MM.1S (cell line): ENCODE data around the gene GALNTL6.

Experiments
- DNase-seq: peaks from one replicate; pipeline ENCODE4 v3.0.0-alpha.2; 2015
- H2AFZ ChIP-seq: fragments of 300-600 bp; sonication (generic); 2 replicates; pipeline ENCODE4 v1.6.0; 2016; ENCODE audit warnings: antibody characterized with exemption, low read length
- H3F3A ChIP-seq: fragments of 300-600 bp; sonication (generic); 2 replicates; pipeline ENCODE4 v1.6.1; 2016; ENCODE audit warnings: mild to moderate bottlenecking, antibody characterized with exemption, low read length, moderate library complexity, mixed read lengths; ENCODE audit not compliant: insufficient read depth
- H3K27ac ChIP-seq: fragments of 300-600 bp; sonication (generic); 2 replicates; pipeline ENCODE4 v1.5.1; 2016; ENCODE audit warnings: mild to moderate bottlenecking, low read length
- H3K27me3 ChIP-seq: fragments of 300-600 bp; sonication (generic); replicated peaks from 2 replicates; pipeline ENCODE4 v1.6.0; 2016; ENCODE audit warnings: low read length; ENCODE audit not compliant: insufficient read depth
- H3K36me3 ChIP-seq: fragments of 300-600 bp; sonication (generic); replicated peaks from 2 replicates; pipeline ENCODE4 v1.6.1; 2016; ENCODE audit warnings: mild to moderate bottlenecking, low read length, mixed read lengths; ENCODE audit not compliant: insufficient read depth
- H3K4me1 ChIP-seq: fragments of 300-600 bp; sonication (generic); 2 replicates; pipeline ENCODE4 v1.6.1; 2016; ENCODE audit warnings: low read length, mixed read lengths
- H3K4me2 ChIP-seq: fragments of 300-600 bp; sonication (generic); 2 replicates; pipeline ENCODE4 v1.6.0; 2016; ENCODE audit warnings: low read depth, low read length
- H3K4me3 ChIP-seq: fragments of 300-600 bp; sonication (generic); 2 replicates; pipeline ENCODE4 v1.5.1; 2016; ENCODE audit warnings: low read length, mixed read lengths
- H3K79me2 ChIP-seq: fragments of 300-600 bp; sonication (generic); 2 replicates; pipeline ENCODE4 v1.6.1; 2016; ENCODE audit warnings: mixed run types, low read length, mixed read lengths
- H3K9ac ChIP-seq: fragments of 300-600 bp; sonication (generic); 2 replicates; pipeline ENCODE4 v1.6.1; 2016; ENCODE audit warnings: low read length, mixed read lengths
- H3K9me2 ChIP-seq: fragments of 300-600 bp; sonication (generic); replicated peaks from 2 replicates; pipeline ENCODE4 v1.6.1; 2016; ENCODE audit warnings: mild to moderate bottlenecking, low read length, mixed read lengths; ENCODE audit not compliant: insufficient read depth
- H3K9me3 ChIP-seq: fragments of 300-600 bp; sonication (generic); replicated peaks from 2 replicates; pipeline ENCODE4 v1.6.1; 2016; ENCODE audit warnings: mild to moderate bottlenecking, low read length, mixed read lengths; ENCODE audit not compliant: insufficient read depth
- H4K20me1 ChIP-seq: fragments of 300-600 bp; sonication (generic); 2 replicates; pipeline ENCODE4 v1.6.1; 2016; ENCODE audit warnings: mild to moderate bottlenecking, low read length, moderate library complexity, mixed read lengths; ENCODE audit not compliant: insufficient read depth
- EZH2 ChIP-seq: fragments of 300-600 bp; sonication (generic); optimal IDR thresholded peaks from 2 replicates; pipeline ENCODE3; 2017; ENCODE audit warnings: low read depth, mild to moderate bottlenecking, antibody characterized with exemption, low read length, mixed read lengths
- EZH2phosphoT487 ChIP-seq: fragments of 300-600 bp; sonication (generic); IDR thresholded peaks from 2 replicates; pipeline ENCODE4 v1.6.1; 2018; ENCODE audit warnings: antibody characterized with exemption, low read length
- TF ChIP-seq, protein P1 (sequence below): fragments of 300-600 bp; sonication (generic); IDR thresholded peaks from 2 replicates; pipeline ENCODE4 v1.5.1; 2016; ENCODE audit warnings: antibody characterized with exemption, low read length, mixed read lengths

Gene GALNTL6

DNA sequence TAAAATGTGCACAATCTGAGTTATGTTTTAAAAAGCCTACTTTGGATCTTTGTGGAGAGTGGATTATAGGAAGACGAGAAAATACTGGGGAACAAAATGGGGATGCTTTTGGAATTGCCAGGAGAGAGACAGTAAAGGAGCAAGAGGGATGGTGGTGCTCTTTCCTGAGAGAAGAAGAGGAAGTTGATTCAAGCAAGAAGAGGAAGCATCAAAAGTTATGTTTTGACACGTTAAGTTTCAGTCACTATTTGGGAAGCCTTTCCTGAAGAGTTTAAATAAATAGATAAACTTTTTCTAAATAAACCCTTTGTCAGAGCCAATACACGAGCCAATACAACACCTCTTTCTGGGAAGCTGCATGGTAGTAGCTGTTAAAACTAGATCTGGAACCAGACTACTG, 394.1 kb downstream of the GALNTL6 start:
- no peak overlapping the region for H3K27ac ChIP-seq
- no peak overlapping the region for H3K4me3 ChIP-seq
- H2AFZ ChIP-seq, result no peak overlapping the region
- no peaks in the 10 kb centered on the region for H3K27me3 ChIP-seq
- no peaks in the 10 kb centered on the region for H3K9me3 ChIP-seq
- H3K4me2 ChIP-seq, result no peak overlapping the region
- H3K4me1 ChIP-seq, result no peaks in the 10 kb centered on the region
- no peaks in the 10 kb centered on the region for H3K79me2 ChIP-seq
- H4K20me1 ChIP-seq, result no peaks in the 10 kb centered on the region
- no peaks in the 10 kb centered on the region for H3F3A ChIP-seq
- no peaks in the 10 kb centered on the region for H3K9me2 ChIP-seq
- no peaks in the 10 kb centered on the region for H3K36me3 ChIP-seq
- no peak overlapping the region for H3K9ac ChIP-seq
- no peak for DNase-seq
- TF ChIP-seq EZH2phosphoT487, result no peak
- TF ChIP-seq, protein P1, sequence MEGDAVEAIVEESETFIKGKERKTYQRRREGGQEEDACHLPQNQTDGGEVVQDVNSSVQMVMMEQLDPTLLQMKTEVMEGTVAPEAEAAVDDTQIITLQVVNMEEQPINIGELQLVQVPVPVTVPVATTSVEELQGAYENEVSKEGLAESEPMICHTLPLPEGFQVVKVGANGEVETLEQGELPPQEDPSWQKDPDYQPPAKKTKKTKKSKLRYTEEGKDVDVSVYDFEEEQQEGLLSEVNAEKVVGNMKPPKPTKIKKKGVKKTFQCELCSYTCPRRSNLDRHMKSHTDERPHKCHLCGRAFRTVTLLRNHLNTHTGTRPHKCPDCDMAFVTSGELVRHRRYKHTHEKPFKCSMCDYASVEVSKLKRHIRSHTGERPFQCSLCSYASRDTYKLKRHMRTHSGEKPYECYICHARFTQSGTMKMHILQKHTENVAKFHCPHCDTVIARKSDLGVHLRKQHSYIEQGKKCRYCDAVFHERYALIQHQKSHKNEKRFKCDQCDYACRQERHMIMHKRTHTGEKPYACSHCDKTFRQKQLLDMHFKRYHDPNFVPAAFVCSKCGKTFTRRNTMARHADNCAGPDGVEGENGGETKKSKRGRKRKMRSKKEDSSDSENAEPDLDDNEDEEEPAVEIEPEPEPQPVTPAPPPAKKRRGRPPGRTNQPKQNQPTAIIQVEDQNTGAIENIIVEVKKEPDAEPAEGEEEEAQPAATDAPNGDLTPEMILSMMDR, result no peak
- no peak for TF ChIP-seq EZH2

DNA sequence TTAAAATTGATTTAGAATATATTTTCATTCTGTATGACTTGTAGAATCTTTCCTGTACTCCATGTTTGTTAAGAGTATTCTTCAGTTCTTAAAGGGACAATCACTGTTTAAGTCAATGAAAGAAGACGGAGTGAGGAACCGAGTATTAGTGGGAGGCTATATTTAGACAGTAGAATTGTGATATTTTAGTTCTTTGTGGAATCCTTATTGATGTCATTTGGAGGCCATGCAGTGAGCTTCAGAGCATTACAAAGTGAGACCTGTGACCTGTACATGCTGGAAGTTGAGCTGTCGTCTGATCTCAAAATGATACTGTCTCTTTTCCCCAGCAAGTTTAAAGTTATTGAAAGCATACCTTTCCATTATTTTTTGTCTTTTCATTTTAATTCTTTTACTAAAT, 394.7 kb downstream of the GALNTL6 start:
- no peak overlapping the region for H3K4me2 ChIP-seq
- no peaks in the 10 kb centered on the region for H3K79me2 ChIP-seq
- no peaks in the 10 kb centered on the region for H3K36me3 ChIP-seq
- no peak overlapping the region for H3K4me3 ChIP-seq
- no peaks in the 10 kb centered on the region for H3K9me2 ChIP-seq
- no peaks in the 10 kb centered on the region for H3K4me1 ChIP-seq
- no peak for TF ChIP-seq EZH2
- TF ChIP-seq, protein P1, result no peak
- TF ChIP-seq EZH2phosphoT487, result no peak
- no peak overlapping the region for H3K27ac ChIP-seq
- no peaks in the 10 kb centered on the region for H3F3A ChIP-seq
- H4K20me1 ChIP-seq, result no peaks in the 10 kb centered on the region
- H3K9me3 ChIP-seq, result no peaks in the 10 kb centered on the region
- H3K9ac ChIP-seq, result no peak overlapping the region
- H2AFZ ChIP-seq, result no peak overlapping the region
- H3K27me3 ChIP-seq, result no peaks in the 10 kb centered on the region
- no peak for DNase-seq

DNA sequence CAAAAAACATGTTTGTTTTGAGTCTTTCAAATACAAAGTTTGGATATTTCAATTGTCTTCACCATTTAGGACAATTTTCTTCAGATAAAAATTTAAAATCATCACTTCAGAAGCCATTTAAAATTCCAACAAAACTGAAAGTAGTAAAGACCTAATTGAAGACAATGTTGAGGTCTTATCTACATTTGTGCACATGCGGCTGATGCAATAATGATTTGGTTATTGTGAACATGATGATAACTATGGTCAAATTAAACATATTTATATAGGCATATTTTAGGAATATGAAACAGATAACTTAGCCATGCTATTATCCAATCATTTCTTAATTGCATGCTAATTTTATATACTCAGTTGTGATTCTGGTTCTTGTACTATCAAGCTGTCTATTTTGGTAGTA, 407.5 kb downstream of the GALNTL6 start:
- no peak for DNase-seq
- H3K4me1 ChIP-seq, result no peaks in the 10 kb centered on the region
- TF ChIP-seq EZH2 (no peak), EZH2phosphoT487 (no peak)
- TF ChIP-seq, protein P1, result no peak
- H3K36me3 ChIP-seq, result no peaks in the 10 kb centered on the region
- no peak overlapping the region for H3K4me2 ChIP-seq
- no peaks in the 10 kb centered on the region for H3K79me2 ChIP-seq
- no peak overlapping the region for H2AFZ ChIP-seq
- H3K27ac ChIP-seq, result no peak overlapping the region
- H3K9ac ChIP-seq, result no peak overlapping the region
- no peaks in the 10 kb centered on the region for H3K9me2 ChIP-seq
- H3F3A ChIP-seq, result no peaks in the 10 kb centered on the region
- no peaks in the 10 kb centered on the region for H3K9me3 ChIP-seq
- H3K27me3 ChIP-seq, result no peaks in the 10 kb centered on the region
- H4K20me1 ChIP-seq, result no peaks in the 10 kb centered on the region
- H3K4me3 ChIP-seq, result no peak overlapping the region
